ENCODE data around the gene USP47.

Gene USP47

GRCh38 chr11:12007769-12008737 lies 166.3 kb downstream of the USP47 start, which contains the start of gene DKK3:
Gene DKK3, minus strand, starts transcription at chr11:12008626. Its CDS starts 44 bp downstream, at chr11:12008582.
- DNase-seq: no peak
